NB4 (cell line): ENCODE results near the gene CMIP.

Experiments
- POLR2A ChIP-seq: IDR thresholded peaks from 2 replicates; pipeline ENCODE4 v1.6.1; 2011; ENCODE audit warnings: mild to moderate bottlenecking; ENCODE audit not compliant: insufficient read length; ENCODE audit errors: extremely low read depth
- TF ChIP-seq, protein P1 (sequence below): IDR thresholded peaks from one replicate; pipeline ENCODE4 v1.5.1; 2012; ENCODE audit warnings: low read depth, low read length

GRCh38 chr16:81549547-81550431 lies 105.2 kb downstream of the CMIP start:
- no peak for TF ChIP-seq POLR2A
- TF ChIP-seq, protein P1, sequence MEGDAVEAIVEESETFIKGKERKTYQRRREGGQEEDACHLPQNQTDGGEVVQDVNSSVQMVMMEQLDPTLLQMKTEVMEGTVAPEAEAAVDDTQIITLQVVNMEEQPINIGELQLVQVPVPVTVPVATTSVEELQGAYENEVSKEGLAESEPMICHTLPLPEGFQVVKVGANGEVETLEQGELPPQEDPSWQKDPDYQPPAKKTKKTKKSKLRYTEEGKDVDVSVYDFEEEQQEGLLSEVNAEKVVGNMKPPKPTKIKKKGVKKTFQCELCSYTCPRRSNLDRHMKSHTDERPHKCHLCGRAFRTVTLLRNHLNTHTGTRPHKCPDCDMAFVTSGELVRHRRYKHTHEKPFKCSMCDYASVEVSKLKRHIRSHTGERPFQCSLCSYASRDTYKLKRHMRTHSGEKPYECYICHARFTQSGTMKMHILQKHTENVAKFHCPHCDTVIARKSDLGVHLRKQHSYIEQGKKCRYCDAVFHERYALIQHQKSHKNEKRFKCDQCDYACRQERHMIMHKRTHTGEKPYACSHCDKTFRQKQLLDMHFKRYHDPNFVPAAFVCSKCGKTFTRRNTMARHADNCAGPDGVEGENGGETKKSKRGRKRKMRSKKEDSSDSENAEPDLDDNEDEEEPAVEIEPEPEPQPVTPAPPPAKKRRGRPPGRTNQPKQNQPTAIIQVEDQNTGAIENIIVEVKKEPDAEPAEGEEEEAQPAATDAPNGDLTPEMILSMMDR = no peak
